ENCODE measurements around the gene MS4A18. TPM values are rescaled to one million over a fixed set of nuclear protein-coding genes. Genes with fewer than 3 reads are reported as not detected.
A peak's percentile ranks its signal among the peaks of the same experiment; 100 is the strongest.

Gene MS4A18
- total RNA-seq, 1 donor = not detected

DNA sequence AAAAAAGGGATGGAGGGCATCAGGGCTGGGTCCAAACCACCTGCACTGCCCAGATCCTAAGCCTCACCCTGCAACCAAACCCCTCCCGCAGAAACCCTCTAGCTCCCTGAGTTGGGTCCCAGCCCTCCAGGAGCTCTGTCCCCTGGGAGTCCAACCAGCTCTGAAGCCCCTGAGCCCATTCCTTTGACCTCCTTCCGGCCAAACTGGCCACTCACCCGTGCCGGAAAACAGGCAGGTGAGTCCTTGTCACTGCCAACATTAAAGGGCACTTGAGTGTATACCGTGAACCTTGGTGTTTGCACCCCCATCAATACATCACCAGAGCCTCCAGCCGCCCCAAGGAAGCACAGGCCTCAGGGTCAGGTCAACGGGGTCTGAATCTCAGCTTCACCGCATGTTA, 43.7 kb downstream of the MS4A18 start:
- H3K27ac ChIP-seq (ENCODE audit: low read depth, low read length) = no peak overlapping the region
- H4K20me1 ChIP-seq (ENCODE audit: insufficient read depth, low read length) = no peaks in the 10 kb centered on the region
- TF ChIP-seq, protein P1, sequence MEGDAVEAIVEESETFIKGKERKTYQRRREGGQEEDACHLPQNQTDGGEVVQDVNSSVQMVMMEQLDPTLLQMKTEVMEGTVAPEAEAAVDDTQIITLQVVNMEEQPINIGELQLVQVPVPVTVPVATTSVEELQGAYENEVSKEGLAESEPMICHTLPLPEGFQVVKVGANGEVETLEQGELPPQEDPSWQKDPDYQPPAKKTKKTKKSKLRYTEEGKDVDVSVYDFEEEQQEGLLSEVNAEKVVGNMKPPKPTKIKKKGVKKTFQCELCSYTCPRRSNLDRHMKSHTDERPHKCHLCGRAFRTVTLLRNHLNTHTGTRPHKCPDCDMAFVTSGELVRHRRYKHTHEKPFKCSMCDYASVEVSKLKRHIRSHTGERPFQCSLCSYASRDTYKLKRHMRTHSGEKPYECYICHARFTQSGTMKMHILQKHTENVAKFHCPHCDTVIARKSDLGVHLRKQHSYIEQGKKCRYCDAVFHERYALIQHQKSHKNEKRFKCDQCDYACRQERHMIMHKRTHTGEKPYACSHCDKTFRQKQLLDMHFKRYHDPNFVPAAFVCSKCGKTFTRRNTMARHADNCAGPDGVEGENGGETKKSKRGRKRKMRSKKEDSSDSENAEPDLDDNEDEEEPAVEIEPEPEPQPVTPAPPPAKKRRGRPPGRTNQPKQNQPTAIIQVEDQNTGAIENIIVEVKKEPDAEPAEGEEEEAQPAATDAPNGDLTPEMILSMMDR (IDR thresholded peaks at IDR 0.05; ENCODE audit: extremely low read depth, low read depth, low read length) = no peak
- no peaks in the 10 kb centered on the region for H3K4me1 ChIP-seq (ENCODE audit: insufficient read depth, low read length)
- H3K79me2 ChIP-seq (ENCODE audit: insufficient read depth, low read length) = no peaks in the 10 kb centered on the region
- H3K36me3 ChIP-seq (ENCODE audit: insufficient read depth, low read length) = no peaks in the 10 kb centered on the region
- no peak overlapping the region for H2AFZ ChIP-seq (ENCODE audit: low read length)
- H3K4me3 ChIP-seq (ENCODE audit: insufficient read depth, low read length) = no peak overlapping the region
- no peaks in the 10 kb centered on the region for H3K9me3 ChIP-seq (ENCODE audit: low read depth, low read length)
- peak; percentile 23 for DNase-seq (ENCODE audit: insufficient read length, low spot score, missing footprints)
- no peak overlapping the region for H3K4me2 ChIP-seq (ENCODE audit: insufficient read depth, low read length)
- H3K27me3 ChIP-seq (ENCODE audit: insufficient read depth, low read length) = peaks cover 12% of the 10 kb centered on the region

DNA sequence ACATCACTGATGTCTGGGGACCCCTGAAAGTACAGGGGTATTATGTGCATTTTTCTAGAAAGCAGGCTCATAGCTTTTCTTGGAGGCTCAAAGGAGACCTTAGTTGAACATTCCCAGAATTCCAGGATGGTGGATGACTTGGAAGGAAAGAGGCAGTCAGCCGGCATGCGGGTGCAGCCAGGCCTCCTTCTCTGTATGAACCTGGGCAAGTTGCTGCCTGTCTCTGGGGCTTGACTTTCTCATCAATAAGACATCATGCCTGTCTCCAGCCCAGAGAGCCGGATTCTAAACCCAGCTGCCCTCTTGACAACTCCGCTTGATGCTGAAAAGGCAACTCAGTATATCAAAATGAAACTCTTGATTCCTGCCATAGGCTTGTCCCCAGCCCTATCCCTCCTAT, 44.8 kb downstream of the MS4A18 start:
- TF ChIP-seq, protein P1 (IDR thresholded peaks at IDR 0.05; ENCODE audit: extremely low read depth, low read depth, low read length) = no peak
- Histone ChIP-seq H3K4me2 (ENCODE audit: insufficient read depth, low read length) (no peak overlapping the region), H3K4me1 (ENCODE audit: insufficient read depth, low read length) (no peaks in the 10 kb centered on the region), H3K36me3 (ENCODE audit: insufficient read depth, low read length) (no peaks in the 10 kb centered on the region), H3K4me3 (ENCODE audit: insufficient read depth, low read length) (no peak overlapping the region), H3K9me3 (ENCODE audit: low read depth, low read length) (no peaks in the 10 kb centered on the region), H2AFZ (ENCODE audit: low read length) (no peak overlapping the region), H3K27me3 (ENCODE audit: insufficient read depth, low read length) (peaks cover 3% of the 10 kb centered on the region), H4K20me1 (ENCODE audit: insufficient read depth, low read length) (no peaks in the 10 kb centered on the region), H3K27ac (ENCODE audit: low read depth, low read length) (no peak overlapping the region), H3K79me2 (ENCODE audit: insufficient read depth, low read length) (no peaks in the 10 kb centered on the region)
- DNase-seq (ENCODE audit: insufficient read length, low spot score, missing footprints) = peak; percentile 39

DNA sequence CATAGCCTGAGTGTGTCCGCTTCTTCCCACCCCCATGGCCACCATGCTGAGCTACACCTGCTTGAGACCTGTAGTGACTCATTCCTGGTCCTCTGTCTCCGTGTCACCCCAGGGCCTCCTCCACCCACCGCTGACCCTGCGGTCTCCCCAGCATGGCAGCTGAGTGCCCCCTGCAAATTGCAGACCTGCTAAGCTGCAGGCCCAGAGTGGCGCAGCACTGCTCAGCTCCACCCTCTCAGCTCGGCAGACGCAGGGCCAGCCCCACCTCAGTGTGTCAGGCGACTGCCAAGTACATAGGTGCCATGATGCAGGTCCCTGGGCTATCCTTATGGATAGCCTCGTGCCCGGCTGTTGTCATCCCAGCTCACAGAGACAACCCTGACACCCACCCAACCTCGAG, 45.3 kb downstream of the MS4A18 start:
- Histone ChIP-seq H3K4me2 (ENCODE audit: insufficient read depth, low read length) (no peak overlapping the region), H2AFZ (ENCODE audit: low read length) (no peak overlapping the region), H3K79me2 (ENCODE audit: insufficient read depth, low read length) (no peaks in the 10 kb centered on the region), H3K9me3 (ENCODE audit: low read depth, low read length) (no peaks in the 10 kb centered on the region), H3K4me3 (ENCODE audit: insufficient read depth, low read length) (no peak overlapping the region), H3K4me1 (ENCODE audit: insufficient read depth, low read length) (no peaks in the 10 kb centered on the region), H4K20me1 (ENCODE audit: insufficient read depth, low read length) (no peaks in the 10 kb centered on the region), H3K27ac (ENCODE audit: low read depth, low read length) (no peak overlapping the region), H3K36me3 (ENCODE audit: insufficient read depth, low read length) (no peaks in the 10 kb centered on the region), H3K27me3 (ENCODE audit: insufficient read depth, low read length) (peaks cover 3% of the 10 kb centered on the region)
- no peak for DNase-seq (ENCODE audit: insufficient read length, low spot score, missing footprints)
- TF ChIP-seq, protein P1 (IDR thresholded peaks at IDR 0.05; ENCODE audit: extremely low read depth, low read depth, low read length) = no peak

DNA sequence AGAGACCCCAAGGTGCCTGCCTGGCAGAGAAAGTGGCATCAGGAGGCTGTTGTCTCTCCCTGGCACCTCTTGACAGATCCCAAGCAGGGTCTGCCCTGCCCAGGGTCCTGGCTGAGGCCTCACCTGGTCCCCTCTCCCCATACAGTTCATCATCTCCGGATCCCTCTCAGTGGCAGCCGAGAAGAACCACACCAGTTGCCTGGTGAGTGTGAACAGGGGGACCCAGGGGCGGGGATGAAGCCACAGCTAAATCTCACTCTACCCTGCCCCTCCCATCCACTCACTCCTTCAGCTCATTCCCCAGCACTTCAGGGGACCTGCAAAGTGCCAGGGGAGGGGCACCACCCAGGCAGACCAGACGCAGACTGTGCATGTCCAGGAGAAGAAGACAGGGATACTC, 46.6 kb downstream of the MS4A18 start:
- H3K4me1 ChIP-seq (ENCODE audit: insufficient read depth, low read length) = peaks cover 7% of the 10 kb centered on the region
- no peak overlapping the region for H2AFZ ChIP-seq (ENCODE audit: low read length)
- DNase-seq (ENCODE audit: insufficient read length, low spot score, missing footprints) = no peak
- H3K4me2 ChIP-seq (ENCODE audit: insufficient read depth, low read length) = no peak overlapping the region
- no peaks in the 10 kb centered on the region for H4K20me1 ChIP-seq (ENCODE audit: insufficient read depth, low read length)
- no peaks in the 10 kb centered on the region for H3K36me3 ChIP-seq (ENCODE audit: insufficient read depth, low read length)
- H3K27me3 ChIP-seq (ENCODE audit: insufficient read depth, low read length) = peaks cover 3% of the 10 kb centered on the region
- no peak overlapping the region for H3K4me3 ChIP-seq (ENCODE audit: insufficient read depth, low read length)
- TF ChIP-seq, protein P1 (IDR thresholded peaks at IDR 0.05; ENCODE audit: extremely low read depth, low read depth, low read length) = no peak
- no peak overlapping the region for H3K27ac ChIP-seq (ENCODE audit: low read depth, low read length)
- no peaks in the 10 kb centered on the region for H3K9me3 ChIP-seq (ENCODE audit: low read depth, low read length)
- H3K79me2 ChIP-seq (ENCODE audit: insufficient read depth, low read length) = no peaks in the 10 kb centered on the region
